HEK293 (cell line): ENCODE data around the gene MLLT3.

Source experiments
- CTCF ChIP-seq: fragments of 450-650 bp; formaldehyde crosslinking; IDR thresholded peaks from 2 replicates; pipeline ENCODE4 v1.5.1; 2016; ENCODE audit warnings: missing biosample characterization, missing genetic modification characterization
- ZNF654 ChIP-seq: fragments of 450-650 bp; formaldehyde crosslinking; IDR thresholded peaks from 2 replicates; pipeline ENCODE4 v1.5.1; 2016; ENCODE audit warnings: low read depth, missing biosample characterization, missing genetic modification characterization

DNA sequence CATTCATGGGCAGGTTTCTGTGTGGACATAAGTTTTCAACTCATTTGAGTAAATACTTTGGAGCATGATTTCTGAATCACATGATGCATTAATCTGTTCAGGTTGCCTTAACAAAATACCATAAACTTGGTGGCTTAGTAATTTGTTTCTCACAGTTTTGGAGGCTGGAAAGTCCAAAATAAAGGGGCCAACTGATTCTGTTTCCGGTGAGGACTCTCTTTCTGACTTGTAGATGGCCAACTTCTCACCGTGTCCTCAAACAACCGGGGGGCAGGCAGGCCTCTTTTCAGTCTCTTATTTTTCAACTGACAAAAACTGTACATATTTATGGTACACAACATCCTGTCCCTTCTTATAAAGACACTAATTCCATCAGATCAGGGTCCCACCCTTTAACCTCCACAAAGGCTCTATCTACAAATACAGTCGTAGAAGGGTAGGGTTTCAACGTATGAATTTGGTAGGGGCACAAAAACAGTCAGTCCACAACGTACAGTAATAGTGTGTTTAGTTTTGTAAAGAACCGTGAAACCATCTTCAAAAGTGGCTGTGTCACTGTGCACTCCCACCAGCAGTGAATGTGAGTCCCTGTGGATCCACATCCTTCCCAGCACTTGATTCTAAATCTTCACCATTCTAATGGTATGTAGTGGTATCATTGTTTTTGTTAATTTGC lies 37.2 kb downstream of the MLLT3 start:
- TF ChIP-seq CTCF (tag by site-specific recombination): no peak
- no peak for TF ChIP-seq ZNF654 (tag by site-specific recombination)
